Central memory CD8-positive, alpha-beta T cell (primary cell): ENCODE results near the gene OR2V2.
"Not testable (repeated sequence)": the region's sequence is repeated elsewhere in the genome, so short reads cannot be mapped to it uniquely, and the experiment has no call there.

Experiments used
- ATAC-seq: fragments of 150-1000 bp; cut with Tn5 transposase; replicated peaks from 2 replicates; pipeline ENCODE4 v1.10.0; 2022; ENCODE audit warnings: mild to moderate bottlenecking, moderate FRiP score, moderate number of reproducible peaks; ENCODE audit not compliant: poor library complexity, severe bottlenecking; ENCODE audit errors: extremely low read depth
- DNase-seq, 2 donors: peaks; one replicate each; pipeline ENCODE4 v3.0.0; 2021; ENCODE audit warnings: low spot score in 2 of 2
- H3K27ac Mint-ChIP-seq: one replicate; pipeline ENCODE4 v1.8.0; 2022; ENCODE audit warnings: low read depth, mild to moderate bottlenecking, moderate library complexity, mixed read lengths
- H3K27me3 Mint-ChIP-seq: one replicate; pipeline ENCODE4 v1.8.0; 2022; ENCODE audit warnings: mixed read lengths
- H3K36me3 Mint-ChIP-seq: one replicate; pipeline ENCODE4 v1.8.0; 2022; ENCODE audit warnings: mild to moderate bottlenecking, moderate library complexity, mixed read lengths; ENCODE audit not compliant: insufficient read depth
- H3K4me1 Mint-ChIP-seq: one replicate; pipeline ENCODE4 v1.8.0; 2022; ENCODE audit warnings: mixed read lengths
- H3K4me3 Mint-ChIP-seq: one replicate; pipeline ENCODE4 v1.8.0; 2022; ENCODE audit warnings: mild to moderate bottlenecking, moderate library complexity, mixed read lengths
- H3K9me3 Mint-ChIP-seq: one replicate; pipeline ENCODE4 v1.8.0; 2022; ENCODE audit warnings: mixed read lengths

OR2V2 gene

DNA sequence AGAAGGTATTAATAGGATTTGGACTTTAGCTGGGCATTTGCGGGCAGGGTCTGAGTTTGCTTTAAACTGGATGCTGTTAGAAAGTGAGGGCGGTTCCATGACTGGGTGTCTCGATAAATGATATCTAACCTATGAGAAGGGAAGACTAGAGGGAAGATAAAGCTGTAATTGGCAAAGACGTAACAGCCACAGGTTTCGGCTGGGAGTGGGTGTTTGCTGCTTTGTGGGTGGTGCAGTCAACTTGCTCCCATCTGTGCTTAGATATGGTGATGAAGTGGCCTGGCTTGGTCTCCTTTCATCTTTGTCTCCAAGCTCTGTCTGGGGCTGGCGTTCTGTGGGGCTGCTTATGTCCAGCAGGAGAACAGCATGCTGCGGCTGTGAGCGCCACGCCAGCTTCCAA, 39.7 kb upstream of the OR2V2 start:
- peaks cover 5% of the 10 kb centered on the region for H3K9me3 Mint-ChIP-seq
- ATAC-seq (no peak), DNase-seq (no peak)
- no peak overlapping the region for H3K4me3 Mint-ChIP-seq
- peaks cover 6% of the 10 kb centered on the region for H3K4me1 Mint-ChIP-seq
- peaks cover 5% of the 10 kb centered on the region for H3K36me3 Mint-ChIP-seq
- peaks cover 89% of the 10 kb centered on the region for H3K27me3 Mint-ChIP-seq
- no peak overlapping the region for H3K27ac Mint-ChIP-seq

DNA sequence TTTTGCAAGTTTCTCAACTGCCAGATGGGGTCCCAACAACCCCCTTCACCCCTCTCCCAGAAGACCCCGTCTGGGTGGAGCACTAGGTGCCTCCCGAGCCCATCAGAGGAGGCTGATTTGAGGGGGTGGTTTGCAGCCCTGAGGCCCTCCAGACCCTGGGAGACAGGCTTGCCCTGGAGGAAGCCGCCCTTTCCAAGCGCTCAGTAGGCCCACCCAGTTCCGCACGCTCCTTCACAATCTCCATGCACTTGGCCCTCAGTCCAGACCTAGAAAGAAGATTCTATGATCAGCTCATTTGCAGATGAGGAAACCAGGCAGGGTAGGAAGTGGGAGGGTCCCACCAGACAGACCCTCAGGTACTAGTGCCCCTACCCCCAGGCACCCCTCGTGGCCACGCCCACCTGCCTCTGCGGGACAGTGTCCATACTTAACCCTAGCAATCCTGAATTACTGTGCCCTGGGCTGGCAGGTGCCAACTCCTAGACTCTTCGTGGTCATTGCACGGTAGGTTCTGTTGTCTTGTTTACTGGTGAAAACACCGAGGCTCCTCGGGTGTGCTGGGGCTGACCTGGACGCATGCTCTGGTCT, 38.7 kb upstream of the OR2V2 start:
- H3K36me3 Mint-ChIP-seq: peaks cover 3% of the 10 kb centered on the region
- no peak overlapping the region for H3K4me3 Mint-ChIP-seq
- no peak for ATAC-seq
- H3K27me3 Mint-ChIP-seq: peaks cover 92% of the 10 kb centered on the region
- peaks cover 5% of the 10 kb centered on the region for H3K9me3 Mint-ChIP-seq
- no peak for DNase-seq
- H3K27ac Mint-ChIP-seq: no peak overlapping the region
- H3K4me1 Mint-ChIP-seq: peaks cover 6% of the 10 kb centered on the region

DNA sequence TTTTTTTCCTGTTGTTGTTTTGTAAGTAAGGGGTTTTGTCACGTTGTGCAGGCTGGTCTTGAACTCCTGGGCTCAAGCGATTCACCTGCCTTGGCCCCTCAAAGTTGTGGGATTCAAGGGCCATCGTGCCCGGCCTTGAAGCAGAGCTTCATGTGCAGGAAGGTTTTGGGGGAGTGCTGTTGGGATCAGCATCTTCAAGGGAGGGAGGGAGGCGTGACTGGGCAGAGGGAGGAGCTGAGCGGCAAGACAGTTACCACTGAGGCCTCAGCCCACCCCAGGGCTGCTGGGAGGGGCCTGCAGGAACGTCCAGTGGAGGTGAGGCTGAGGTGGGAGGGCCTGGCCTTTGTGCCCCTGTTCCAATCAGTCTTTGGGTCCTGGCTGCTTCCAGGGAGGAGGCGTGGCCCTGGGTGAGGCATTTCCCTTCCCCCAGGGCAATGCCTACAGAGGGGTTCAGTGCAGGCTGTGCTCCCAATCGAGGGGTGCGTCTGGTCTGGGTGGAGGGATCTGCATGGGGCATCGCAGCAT, 37.8 kb upstream of the OR2V2 start:
- no peaks in the 10 kb centered on the region for H3K4me1 Mint-ChIP-seq
- ATAC-seq: no peak
- H3K4me3 Mint-ChIP-seq: no peak overlapping the region
- H3K9me3 Mint-ChIP-seq: no peaks in the 10 kb centered on the region
- no peak overlapping the region for H3K27ac Mint-ChIP-seq
- H3K36me3 Mint-ChIP-seq: peaks cover 3% of the 10 kb centered on the region
- no peak for DNase-seq
- peaks cover 92% of the 10 kb centered on the region for H3K27me3 Mint-ChIP-seq

DNA sequence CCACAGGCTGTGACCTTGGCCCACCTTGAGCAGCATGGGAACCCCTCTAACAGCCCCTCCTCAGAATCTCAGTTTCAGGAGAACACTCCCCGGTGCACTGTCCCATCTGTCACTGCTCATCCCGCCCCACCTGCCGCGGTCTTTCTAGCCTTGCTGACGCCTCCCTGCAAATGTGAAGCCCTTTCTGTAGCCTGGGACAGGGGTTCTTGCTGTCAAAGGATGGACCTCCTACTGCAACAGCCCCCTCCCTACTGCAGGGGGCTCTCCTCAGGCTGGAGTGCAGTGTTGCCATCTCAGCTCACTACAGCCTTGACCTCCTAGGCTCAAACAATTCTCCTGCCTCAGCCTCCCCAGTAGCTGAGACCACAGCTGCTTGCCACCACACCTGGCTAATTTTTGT, 36.4 kb upstream of the OR2V2 start:
- Mint-ChIP-seq H3K4me1 (no peaks in the 10 kb centered on the region), H3K4me3 (no peak overlapping the region), H3K36me3 (peaks cover 4% of the 10 kb centered on the region), H3K27ac (no peak overlapping the region), H3K27me3 (peaks cover 92% of the 10 kb centered on the region), H3K9me3 (no peaks in the 10 kb centered on the region)
- DNase-seq (no peak), ATAC-seq (no peak)

DNA sequence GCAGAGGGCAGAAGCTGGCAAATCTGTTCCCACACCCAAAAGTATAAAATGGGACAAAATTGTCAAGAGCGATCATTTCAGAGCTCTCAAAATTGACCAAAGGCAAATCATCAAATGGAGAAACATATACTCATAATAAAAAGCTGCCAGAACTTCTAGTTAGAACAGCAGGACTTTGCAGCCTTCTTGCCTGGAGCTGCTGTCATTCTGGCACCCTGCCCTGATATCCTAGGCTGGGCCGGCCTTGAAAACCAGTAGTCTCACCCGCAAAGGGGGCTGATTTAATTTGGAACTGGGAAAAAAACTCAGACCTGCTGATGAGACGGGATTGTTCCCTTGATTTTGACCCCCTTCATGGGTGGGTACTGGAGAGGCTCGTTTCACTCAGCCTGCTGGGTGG, 34.9 kb upstream of the OR2V2 start:
- ATAC-seq: no peak
- Mint-ChIP-seq H3K4me1 (no peaks in the 10 kb centered on the region), H3K27me3 (peaks cover 94% of the 10 kb centered on the region), H3K36me3 (peaks cover 5% of the 10 kb centered on the region), H3K27ac (no peak overlapping the region), H3K4me3 (no peak overlapping the region), H3K9me3 (no peaks in the 10 kb centered on the region)
- no peak for DNase-seq

DNA sequence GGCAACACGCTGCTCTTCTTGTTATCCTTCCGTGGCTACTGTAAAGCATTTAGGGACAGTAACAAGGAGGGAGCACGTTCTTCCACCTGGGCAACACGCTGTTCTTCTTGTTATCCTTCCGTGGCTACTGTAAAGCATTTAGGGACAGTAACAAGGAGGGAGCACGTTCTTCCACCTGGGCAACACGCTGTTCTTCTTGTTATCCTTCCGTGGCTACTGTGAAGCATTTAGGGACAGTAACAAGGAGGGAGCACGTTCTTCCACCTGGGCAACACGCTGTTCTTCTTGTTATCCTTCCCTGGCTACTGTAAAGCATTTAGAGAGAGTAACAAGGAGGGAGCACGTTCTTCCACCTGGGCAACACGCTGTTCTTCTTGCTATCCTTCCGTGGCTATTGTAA, 33.8 kb upstream of the OR2V2 start:
- not testable (repeated sequence) for H3K4me1 Mint-ChIP-seq, DNase-seq, H3K4me3 Mint-ChIP-seq, ATAC-seq, H3K36me3 Mint-ChIP-seq, H3K9me3 Mint-ChIP-seq, H3K27ac Mint-ChIP-seq
- peaks cover 94% of the 10 kb centered on the region for H3K27me3 Mint-ChIP-seq

DNA sequence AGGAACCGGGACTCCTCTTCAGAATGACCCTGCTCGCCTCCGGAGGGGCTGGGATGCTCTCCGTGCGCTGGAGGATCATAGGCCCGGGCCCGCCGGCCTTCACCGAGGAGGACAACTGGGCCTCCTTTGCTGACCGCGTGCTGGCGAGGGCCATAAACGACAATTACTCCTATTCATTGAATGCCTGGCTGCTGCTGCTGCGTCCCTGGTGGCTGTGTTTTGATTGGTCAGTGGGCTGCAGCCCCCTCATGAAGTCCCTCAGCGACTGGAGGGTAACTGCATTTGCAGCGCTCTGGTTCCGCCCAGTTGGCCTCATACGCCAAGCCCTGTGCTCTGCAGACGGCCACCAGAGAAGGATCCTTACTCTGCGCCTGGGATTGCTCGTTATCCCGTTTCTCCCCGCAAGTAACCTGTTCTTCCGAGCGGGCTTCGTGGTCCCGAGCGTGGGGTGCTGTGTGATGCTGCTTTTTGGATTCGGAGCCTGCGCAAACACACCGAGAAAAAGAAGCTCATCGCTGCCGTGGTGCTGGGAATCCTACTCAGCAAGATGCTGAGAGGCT, 33.0 kb upstream of the OR2V2 start:
- no peak overlapping the region for H3K4me3 Mint-ChIP-seq
- H3K27me3 Mint-ChIP-seq: peaks cover 94% of the 10 kb centered on the region
- ATAC-seq: no peak

DNA sequence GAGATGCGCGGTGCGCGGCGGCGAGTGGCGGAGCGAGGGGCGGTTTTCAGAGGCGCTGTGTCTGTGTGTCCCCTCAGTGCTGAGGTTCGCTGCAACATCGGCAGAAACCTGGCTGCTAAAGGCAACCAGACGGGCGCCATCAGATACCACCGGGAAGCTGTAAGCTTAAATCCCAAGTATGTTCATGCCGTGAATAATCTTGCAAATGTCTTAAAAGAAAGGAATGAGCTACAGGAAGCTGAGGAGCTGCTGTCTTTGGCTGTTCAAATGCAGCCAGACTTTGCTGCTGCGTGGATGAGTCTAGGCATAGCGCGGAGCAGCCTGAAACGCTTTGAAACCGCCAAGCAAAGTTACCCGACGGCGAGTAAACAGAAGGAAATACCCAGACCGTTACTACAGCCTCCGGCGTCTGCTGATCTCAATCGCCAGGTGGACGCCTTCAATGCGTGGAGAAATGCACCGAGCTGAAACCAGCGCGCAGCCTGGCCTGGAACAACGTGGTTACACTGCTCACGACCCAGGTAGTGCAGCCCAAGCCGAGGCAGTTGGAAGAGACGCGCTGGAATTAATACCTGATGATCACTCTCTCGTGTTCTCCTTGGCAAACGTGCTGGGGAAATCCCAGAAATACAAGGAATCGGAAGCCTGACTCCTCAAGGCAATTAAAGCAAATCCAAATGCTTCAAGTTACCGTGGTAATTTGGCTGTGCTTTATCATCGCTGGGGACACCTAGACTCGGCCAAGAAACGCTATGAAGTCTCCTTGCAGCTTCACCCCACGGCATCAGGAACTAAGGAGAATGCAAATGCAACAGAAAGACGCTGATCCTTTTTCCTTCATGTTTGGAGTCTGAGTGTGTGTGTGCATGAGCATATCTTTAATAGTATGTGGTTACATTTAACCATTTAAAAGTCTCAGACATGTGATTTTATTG, 32.3 kb upstream of the OR2V2 start:
- ATAC-seq: no peak
- Mint-ChIP-seq H3K4me3 (no peak overlapping the region), H3K27me3 (peaks cover 94% of the 10 kb centered on the region), H3K9me3 (no peaks in the 10 kb centered on the region), H3K4me1 (no peaks in the 10 kb centered on the region), H3K36me3 (peaks cover 5% of the 10 kb centered on the region), H3K27ac (no peak overlapping the region)
- no peak for DNase-seq

More for the DNA sequence above, 33.0 kb upstream of the OR2V2 start:
- DNase-seq: no peak
- Mint-ChIP-seq H3K36me3 (peaks cover 5% of the 10 kb centered on the region), H3K27ac (no peak overlapping the region), H3K9me3 (no peaks in the 10 kb centered on the region), H3K4me1 (no peaks in the 10 kb centered on the region)

DNA sequence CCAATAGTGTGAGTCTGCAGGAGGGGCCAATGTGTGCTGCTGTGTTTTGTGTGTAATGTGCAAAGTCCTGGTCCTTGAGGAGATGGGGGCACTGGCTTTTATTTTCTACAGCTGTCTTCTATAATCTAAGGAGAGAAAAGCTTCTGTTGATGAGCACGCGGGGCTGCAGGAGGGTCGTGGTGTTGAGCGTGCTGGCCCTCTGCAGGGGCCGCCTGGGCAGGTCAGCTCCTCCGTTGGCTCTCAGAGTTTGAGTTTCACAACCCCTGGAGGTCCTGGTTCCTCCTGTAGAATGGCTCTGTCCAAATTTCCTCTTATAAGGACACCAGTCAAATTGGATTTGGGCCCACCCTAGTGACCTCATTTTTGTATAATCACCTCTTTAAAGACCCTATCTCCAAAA, 29.0 kb upstream of the OR2V2 start:
- no peaks in the 10 kb centered on the region for H3K4me1 Mint-ChIP-seq
- H3K9me3 Mint-ChIP-seq: no peaks in the 10 kb centered on the region
- peaks cover 5% of the 10 kb centered on the region for H3K36me3 Mint-ChIP-seq
- DNase-seq (no peak), ATAC-seq (no peak)
- H3K4me3 Mint-ChIP-seq: no peak overlapping the region
- H3K27me3 Mint-ChIP-seq: peaks cover 97% of the 10 kb centered on the region
- H3K27ac Mint-ChIP-seq: no peak overlapping the region

DNA sequence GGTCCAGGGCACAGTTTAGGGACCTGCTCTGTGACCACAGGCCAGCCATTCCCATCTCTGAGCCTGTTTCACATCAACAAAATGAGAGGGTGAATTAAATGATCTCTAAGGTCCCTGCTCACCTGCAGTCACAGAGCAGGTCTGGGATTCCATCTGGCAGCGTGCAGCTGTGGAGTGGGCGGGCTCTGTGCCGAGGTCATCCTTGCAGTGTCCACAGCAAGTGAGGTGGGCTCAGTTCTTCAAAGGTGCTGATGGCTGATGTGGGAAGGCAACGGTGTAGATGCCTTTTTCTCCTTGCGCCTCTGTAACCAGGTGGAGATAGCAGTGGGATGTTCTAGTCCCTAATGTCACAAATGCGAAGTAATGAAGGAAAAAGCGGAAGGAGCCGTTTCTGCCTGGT, 28.3 kb upstream of the OR2V2 start:
- ATAC-seq (no peak), DNase-seq (no peak)
- H3K27me3 Mint-ChIP-seq: peaks cover 92% of the 10 kb centered on the region
- peaks cover 5% of the 10 kb centered on the region for H3K36me3 Mint-ChIP-seq
- no peaks in the 10 kb centered on the region for H3K4me1 Mint-ChIP-seq
- no peak overlapping the region for H3K4me3 Mint-ChIP-seq
- no peak overlapping the region for H3K27ac Mint-ChIP-seq
- H3K9me3 Mint-ChIP-seq: no peaks in the 10 kb centered on the region

DNA sequence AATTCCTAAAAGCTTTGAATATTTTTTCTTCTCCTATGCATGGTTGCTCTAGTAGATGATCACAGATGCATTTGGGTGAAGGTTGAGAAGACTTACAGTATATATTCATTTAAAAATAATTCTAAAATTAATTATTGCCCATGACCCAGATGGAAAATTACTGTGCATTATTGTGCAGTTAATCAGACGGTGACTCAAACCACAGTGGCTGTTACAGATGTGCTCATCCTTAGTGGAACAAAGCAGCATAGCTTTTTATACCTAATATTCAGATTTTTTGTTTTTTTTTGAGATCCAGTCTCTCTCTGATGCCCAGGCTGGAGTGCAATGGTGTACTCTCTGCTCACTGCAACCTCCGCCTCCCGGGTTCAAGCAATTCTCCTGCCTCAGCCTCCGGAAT, 27.1 kb upstream of the OR2V2 start:
- peaks cover 89% of the 10 kb centered on the region for H3K27me3 Mint-ChIP-seq
- no peak overlapping the region for H3K27ac Mint-ChIP-seq
- H3K9me3 Mint-ChIP-seq: no peaks in the 10 kb centered on the region
- no peaks in the 10 kb centered on the region for H3K4me1 Mint-ChIP-seq
- no peak for ATAC-seq
- DNase-seq: no peak
- peaks cover 1% of the 10 kb centered on the region for H3K36me3 Mint-ChIP-seq
- no peak overlapping the region for H3K4me3 Mint-ChIP-seq

DNA sequence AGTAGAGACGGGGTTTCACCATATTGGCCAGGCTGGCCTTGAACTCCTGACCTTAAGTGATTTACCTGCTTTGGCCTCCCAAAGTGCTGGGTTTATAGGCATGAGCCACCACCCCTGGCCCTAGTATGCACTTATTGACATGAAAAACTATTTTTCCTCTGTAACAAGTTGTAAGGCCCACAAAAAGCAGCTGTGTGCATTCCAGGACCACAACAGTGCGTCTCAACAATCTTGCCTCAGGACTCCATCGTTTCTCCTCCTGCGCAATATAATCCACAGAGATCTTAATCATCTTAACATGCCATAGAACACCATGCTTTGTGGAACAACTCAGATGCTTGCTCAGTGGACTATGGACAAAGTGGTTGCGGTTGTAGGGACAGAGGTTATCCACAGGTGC, 26.6 kb upstream of the OR2V2 start:
- ATAC-seq (no peak), DNase-seq (no peak)
- H3K4me3 Mint-ChIP-seq: no peak overlapping the region
- H3K9me3 Mint-ChIP-seq: no peaks in the 10 kb centered on the region
- H3K27me3 Mint-ChIP-seq: peaks cover 87% of the 10 kb centered on the region
- no peak overlapping the region for H3K27ac Mint-ChIP-seq
- no peaks in the 10 kb centered on the region for H3K4me1 Mint-ChIP-seq
- H3K36me3 Mint-ChIP-seq: peaks cover 1% of the 10 kb centered on the region
